GM23338 (cell line): ENCODE measurements around the gene AGXT. TPM values are rescaled to one million over a fixed set of nuclear protein-coding genes. Genes with fewer than 3 reads are reported as not detected.

Experiments used
- ATAC-seq: fragments of 200-7000 bp; cut with Tn5 transposase; 3 replicates; pipeline ENCODE4 v1.9.1; 2020
- DNase-seq: peaks from one replicate; pipeline ENCODE4 v3.0.0-alpha.2; 2015; ENCODE audit warnings: low spot score
- H2AFZ ChIP-seq: fragments of 200-600 bp; sonication (generic); 2 replicates; pipeline ENCODE4 v1.8.0; 2016; ENCODE audit warnings: antibody characterized with exemption, mild to moderate bottlenecking, moderate library complexity
- H3F3A ChIP-seq: fragments of 200-600 bp; sonication (generic); replicated peaks from 2 replicates; pipeline ENCODE4 v1.8.0; 2017; ENCODE audit warnings: antibody characterized with exemption, mixed run types, low read depth
- H3K27ac ChIP-seq: fragments of 200-600 bp; sonication (generic); 2 replicates; pipeline ENCODE4 v1.6.1; 2016; ENCODE audit warnings: low read depth
- H3K27me3 ChIP-seq: fragments of 200-600 bp; sonication (generic); 2 replicates; pipeline ENCODE4 v1.8.0; 2016; ENCODE audit warnings: mild to moderate bottlenecking, mixed run types, moderate library complexity; ENCODE audit not compliant: insufficient read depth
- H3K36me3 ChIP-seq: fragments of 200-600 bp; sonication (generic); 2 replicates; pipeline ENCODE4 v1.8.0; 2016; ENCODE audit warnings: mild to moderate bottlenecking; ENCODE audit not compliant: insufficient read depth
- H3K4me1 ChIP-seq: fragments of 200-600 bp; sonication (generic); 2 replicates; pipeline ENCODE4 v1.8.0; 2016; ENCODE audit warnings: mild to moderate bottlenecking, moderate library complexity; ENCODE audit not compliant: insufficient read depth
- H3K4me2 ChIP-seq: fragments of 200-600 bp; sonication (generic); 2 replicates; pipeline ENCODE4 v1.7.1; 2017; ENCODE audit warnings: mixed run types
- H3K4me3 ChIP-seq: fragments of 200-600 bp; sonication (generic); 2 replicates; pipeline ENCODE4 v1.6.1; 2016; ENCODE audit warnings: mixed run types
- H3K79me2 ChIP-seq: fragments of 200-600 bp; sonication (generic); replicated peaks from 2 replicates; pipeline ENCODE4 v1.8.0; 2017; ENCODE audit warnings: mild to moderate bottlenecking; ENCODE audit not compliant: insufficient read depth
- H3K9me2 ChIP-seq: fragments of 200-600 bp; sonication (generic); 2 replicates; pipeline ENCODE4 v1.8.0; 2017; ENCODE audit not compliant: insufficient read depth
- H4K20me1 ChIP-seq: fragments of 200-600 bp; sonication (generic); replicated peaks from 2 replicates; pipeline ENCODE4 v1.8.0; 2017; ENCODE audit warnings: mild to moderate bottlenecking; ENCODE audit not compliant: insufficient read depth
- H3K27ac Mint-ChIP-seq: 2 replicates; pipeline ENCODE4 v1.8.0; 2020; ENCODE audit warnings: inconsistent platforms, mild to moderate bottlenecking, moderate library complexity, mixed read lengths
- H3K27me3 Mint-ChIP-seq: 3 replicates; pipeline ENCODE4 v1.8.0; 2022; ENCODE audit warnings: low read depth, mild to moderate bottlenecking, moderate library complexity, mixed read lengths, inconsistent platforms; ENCODE audit not compliant: insufficient read depth, poor library complexity
- H3K36me3 Mint-ChIP-seq: 3 replicates; pipeline ENCODE4 v1.8.0; 2021; ENCODE audit warnings: low read depth, mild to moderate bottlenecking, inconsistent platforms, moderate library complexity, mixed read lengths
- H3K4me1 Mint-ChIP-seq: 3 replicates; pipeline ENCODE4 v1.8.0; 2020; ENCODE audit warnings: mild to moderate bottlenecking, inconsistent platforms, mixed read lengths
- H3K4me3 Mint-ChIP-seq: 3 replicates; pipeline ENCODE4 v1.8.0; 2021; ENCODE audit warnings: moderate library complexity, mild to moderate bottlenecking, inconsistent platforms, mixed read lengths
- H3K9me3 Mint-ChIP-seq: 3 replicates; pipeline ENCODE4 v1.8.0; 2020; ENCODE audit warnings: moderate library complexity, mild to moderate bottlenecking, inconsistent platforms, mixed read lengths
- EZH2phosphoT487 ChIP-seq: fragments of 200-600 bp; sonication (generic); IDR thresholded peaks from one replicate; pipeline ENCODE4 v1.8.1; 2018; ENCODE audit warnings: antibody characterized with exemption; ENCODE audit not compliant: unreplicated experiment
- POLR2AphosphoS5 ChIP-seq: IDR thresholded peaks from 2 replicates; pipeline ENCODE4 v1.6.1; 2016; ENCODE audit warnings: antibody characterized with exemption, low read depth
- STAT1 ChIP-seq: IDR thresholded peaks from one replicate; pipeline ENCODE4 v1.6.1; 2016; ENCODE audit warnings: antibody characterized with exemption; ENCODE audit not compliant: unreplicated experiment
- ZNF114 ChIP-seq: fragments of 250-450 bp; sonication (Bioruptor Pico); IDR thresholded peaks from 2 replicates; pipeline ENCODE4 v1.5.0; 2020; ENCODE audit warnings: mild to moderate bottlenecking, moderate library complexity
- polyA plus RNA-seq: library from polyadenylated mRNA; unstranded; fragments of >200 nt; fragmentation: Nextera tagmentation; extraction: Ambion mirVana; gene quantifications from 2 replicates; pipeline ENCODE4 v1.2.1, GENCODE V29; 2016
- total RNA-seq: library from RNA; depleted of rRNA; stranded (reverse); fragments of >200 nt; shearing (Covaris generic); gene quantifications from 2 replicates; pipeline ENCODE4 v1.2.3, GENCODE V29; 2014
- TF ChIP-seq, protein P1 (sequence below): fragments of 250-450 bp; sonication (Bioruptor Pico); IDR thresholded peaks from 2 replicates; pipeline ENCODE4 v1.5.0; 2020; ENCODE audit warnings: mild to moderate bottlenecking, moderate library complexity

The AGXT gene
- total and polyA plus RNA-seq, 2 experiments from 2014 or later: not detected

DNA sequence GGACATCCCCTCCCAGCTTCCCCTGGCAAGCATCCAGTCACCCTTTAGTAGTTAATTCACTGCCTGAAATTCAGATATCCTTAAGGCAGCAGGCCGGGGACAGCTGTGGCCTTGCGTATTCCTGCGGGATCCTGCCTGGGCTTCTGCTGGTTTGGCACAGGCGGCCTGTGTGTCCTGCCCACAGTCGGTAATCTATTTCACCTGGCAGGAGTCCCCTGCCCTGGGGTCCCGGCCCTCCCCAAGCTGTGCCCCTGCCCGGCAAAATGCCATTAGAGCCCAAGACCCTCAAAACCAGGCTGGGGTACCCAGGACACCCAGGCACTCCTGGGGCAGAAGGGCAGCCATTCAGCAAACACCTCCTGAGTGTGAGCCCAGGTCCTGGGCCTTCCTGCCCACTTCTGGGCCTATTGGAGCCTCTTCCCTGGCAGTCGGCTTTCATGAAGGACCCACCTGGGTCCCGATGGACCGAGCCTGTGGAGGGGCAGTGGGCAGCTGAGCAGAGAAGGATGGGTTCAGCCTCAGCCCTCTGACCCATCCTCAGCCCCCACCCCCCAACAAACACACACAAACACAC is 49.1 kb downstream of the AGXT start (continued):
- TF ChIP-seq, protein P1, sequence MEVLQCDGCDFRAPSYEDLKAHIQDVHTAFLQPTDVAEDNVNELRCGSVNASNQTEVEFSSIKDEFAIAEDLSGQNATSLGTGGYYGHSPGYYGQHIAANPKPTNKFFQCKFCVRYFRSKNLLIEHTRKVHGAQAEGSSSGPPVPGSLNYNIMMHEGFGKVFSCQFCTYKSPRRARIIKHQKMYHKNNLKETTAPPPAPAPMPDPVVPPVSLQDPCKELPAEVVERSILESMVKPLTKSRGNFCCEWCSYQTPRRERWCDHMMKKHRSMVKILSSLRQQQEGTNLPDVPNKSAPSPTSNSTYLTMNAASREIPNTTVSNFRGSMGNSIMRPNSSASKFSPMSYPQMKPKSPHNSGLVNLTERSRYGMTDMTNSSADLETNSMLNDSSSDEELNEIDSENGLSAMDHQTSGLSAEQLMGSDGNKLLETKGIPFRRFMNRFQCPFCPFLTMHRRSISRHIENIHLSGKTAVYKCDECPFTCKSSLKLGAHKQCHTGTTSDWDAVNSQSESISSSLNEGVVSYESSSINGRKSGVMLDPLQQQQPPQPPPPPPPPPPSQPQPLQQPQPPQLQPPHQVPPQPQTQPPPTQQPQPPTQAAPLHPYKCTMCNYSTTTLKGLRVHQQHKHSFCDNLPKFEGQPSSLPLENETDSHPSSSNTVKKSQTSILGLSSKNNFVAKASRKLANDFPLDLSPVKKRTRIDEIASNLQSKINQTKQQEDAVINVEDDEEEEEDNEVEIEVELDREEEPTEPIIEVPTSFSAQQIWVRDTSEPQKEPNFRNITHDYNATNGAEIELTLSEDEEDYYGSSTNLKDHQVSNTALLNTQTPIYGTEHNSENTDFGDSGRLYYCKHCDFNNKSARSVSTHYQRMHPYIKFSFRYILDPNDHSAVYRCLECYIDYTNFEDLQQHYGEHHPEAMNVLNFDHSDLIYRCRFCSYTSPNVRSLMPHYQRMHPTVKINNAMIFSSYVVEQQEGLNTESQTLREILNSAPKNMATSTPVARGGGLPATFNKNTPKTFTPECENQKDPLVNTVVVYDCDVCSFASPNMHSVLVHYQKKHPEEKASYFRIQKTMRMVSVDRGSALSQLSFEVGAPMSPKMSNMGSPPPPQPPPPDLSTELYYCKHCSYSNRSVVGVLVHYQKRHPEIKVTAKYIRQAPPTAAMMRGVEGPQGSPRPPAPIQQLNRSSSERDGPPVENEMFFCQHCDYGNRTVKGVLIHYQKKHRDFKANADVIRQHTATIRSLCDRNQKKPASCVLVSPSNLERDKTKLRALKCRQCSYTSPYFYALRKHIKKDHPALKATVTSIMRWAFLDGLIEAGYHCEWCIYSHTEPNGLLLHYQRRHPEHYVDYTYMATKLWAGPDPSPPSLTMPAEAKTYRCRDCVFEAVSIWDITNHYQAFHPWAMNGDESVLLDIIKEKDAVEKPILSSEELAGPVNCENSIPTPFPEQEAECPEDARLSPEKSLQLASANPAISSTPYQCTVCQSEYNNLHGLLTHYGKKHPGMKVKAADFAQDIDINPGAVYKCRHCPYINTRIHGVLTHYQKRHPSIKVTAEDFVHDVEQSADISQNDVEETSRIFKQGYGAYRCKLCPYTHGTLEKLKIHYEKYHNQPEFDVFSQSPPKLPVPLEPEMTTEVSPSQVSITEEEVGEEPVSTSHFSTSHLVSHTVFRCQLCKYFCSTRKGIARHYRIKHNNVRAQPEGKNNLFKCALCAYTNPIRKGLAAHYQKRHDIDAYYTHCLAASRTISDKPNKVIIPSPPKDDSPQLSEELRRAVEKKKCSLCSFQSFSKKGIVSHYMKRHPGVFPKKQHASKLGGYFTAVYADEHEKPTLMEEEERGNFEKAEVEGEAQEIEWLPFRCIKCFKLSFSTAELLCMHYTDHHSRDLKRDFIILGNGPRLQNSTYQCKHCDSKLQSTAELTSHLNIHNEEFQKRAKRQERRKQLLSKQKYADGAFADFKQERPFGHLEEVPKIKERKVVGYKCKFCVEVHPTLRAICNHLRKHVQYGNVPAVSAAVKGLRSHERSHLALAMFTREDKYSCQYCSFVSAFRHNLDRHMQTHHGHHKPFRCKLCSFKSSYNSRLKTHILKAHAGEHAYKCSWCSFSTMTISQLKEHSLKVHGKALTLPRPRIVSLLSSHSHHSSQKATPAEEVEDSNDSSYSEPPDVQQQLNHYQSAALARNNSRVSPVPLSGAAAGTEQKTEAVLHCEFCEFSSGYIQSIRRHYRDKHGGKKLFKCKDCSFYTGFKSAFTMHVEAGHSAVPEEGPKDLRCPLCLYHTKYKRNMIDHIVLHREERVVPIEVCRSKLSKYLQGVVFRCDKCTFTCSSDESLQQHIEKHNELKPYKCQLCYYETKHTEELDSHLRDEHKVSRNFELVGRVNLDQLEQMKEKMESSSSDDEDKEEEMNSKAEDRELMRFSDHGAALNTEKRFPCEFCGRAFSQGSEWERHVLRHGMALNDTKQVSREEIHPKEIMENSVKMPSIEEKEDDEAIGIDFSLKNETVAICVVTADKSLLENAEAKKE (CRISPR knock-in tag): no peak

DNA sequence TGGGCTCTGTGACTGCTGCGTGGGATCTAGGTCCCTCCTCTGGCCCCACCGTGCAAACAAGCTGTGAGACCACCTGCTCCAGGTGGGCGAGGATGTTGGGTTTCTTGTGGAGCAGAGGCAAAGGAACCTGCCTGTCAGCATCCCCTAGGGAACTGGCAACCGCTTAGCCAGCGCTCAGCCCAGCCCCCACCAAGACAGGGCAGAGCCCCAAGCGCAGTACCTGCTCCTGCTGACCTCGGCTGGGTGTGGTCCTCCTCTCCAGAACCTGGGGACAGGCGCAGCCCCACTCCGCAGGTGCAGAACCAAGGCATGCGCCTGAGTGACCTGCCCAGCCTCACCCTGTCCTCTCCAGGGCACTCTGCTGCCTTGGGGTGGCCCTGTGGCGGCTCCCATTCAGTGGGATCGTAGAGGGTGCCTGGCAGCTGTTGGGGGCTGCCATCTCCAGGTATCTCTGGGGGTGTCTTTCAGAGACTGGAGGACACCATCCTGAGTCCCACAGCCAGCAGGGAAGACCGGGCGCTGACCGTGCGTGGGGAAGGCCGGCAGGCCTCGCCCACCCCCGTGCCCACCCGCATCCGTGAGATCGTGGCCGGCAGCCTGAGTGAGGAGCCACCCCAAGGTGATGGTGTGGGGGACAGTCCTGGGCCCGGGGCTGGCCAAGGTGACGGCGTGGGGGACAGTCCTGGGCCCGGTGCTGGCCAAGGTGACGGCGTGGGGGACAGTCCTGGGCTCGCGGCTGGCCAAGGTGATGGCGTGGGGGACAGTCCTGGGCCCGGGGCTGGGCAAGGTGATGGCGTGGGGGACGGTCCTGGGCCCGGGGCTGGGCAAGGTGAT is 49.9 kb downstream of the AGXT start:
- H3K4me1 ChIP-seq: no peaks in the 10 kb centered on the region; the same call in 1 of the 2 replicates
- no peak overlapping the region for H3K4me2 ChIP-seq
- Mint-ChIP-seq H3K4me1 (0 out of 3 replicates have a peak, but pooled peaks cover 2% of the 10 kb centered on the region), H3K27ac (no peak overlapping the region), H3K9me3 (no peaks in the 10 kb centered on the region), H3K36me3 (no peaks in the 10 kb centered on the region), H3K27me3 (peaks cover 2% of the 10 kb centered on the region), H3K4me3 (no peak overlapping the region)
- DNase-seq (no peak), ATAC-seq (no peak)
- no peak overlapping the region for H2AFZ ChIP-seq
- H3K79me2 ChIP-seq: no peaks in the 10 kb centered on the region
- H3K9me2 ChIP-seq: no peaks in the 10 kb centered on the region
- peaks cover 6% of the 10 kb centered on the region; the same call in 1 of the 2 replicates for H3K27me3 ChIP-seq
- H3K36me3 ChIP-seq: no peaks in the 10 kb centered on the region
- H3K4me3 ChIP-seq: no peak overlapping the region
- H3K27ac ChIP-seq: no peak overlapping the region
- 0 out of 2 replicates have a peak, but pooled peaks cover 3% of the 10 kb centered on the region for H3F3A ChIP-seq
- H4K20me1 ChIP-seq: no peaks in the 10 kb centered on the region
- TF ChIP-seq ZNF114 (no peak), STAT1 (no peak), POLR2AphosphoS5 (no peak), EZH2phosphoT487 (no peak)
